C4-2B (cell line): ENCODE measurements around the gene ASB18.

ENCODE experiments used
- H3K27ac ChIP-seq: fragments of 450-650 bp; 2 replicates; pipeline ENCODE4 v1.5.1; 2017
- CTCF ChIP-seq: fragments of 450-650 bp; conservative IDR thresholded peaks from 2 replicates; pipeline ENCODE4 v1.5.1; 2017; ENCODE audit warnings: mild to moderate bottlenecking
- ZFX ChIP-seq: fragments of 450-650 bp; IDR thresholded peaks from 2 replicates; pipeline ENCODE4 v1.6.1; 2017

ASB18 gene

GRCh38 chr2:236165842-236166795, 98.1 kb downstream of the ASB18 start:
- TF ChIP-seq CTCF (no peak), ZFX (no peak)
- no peak overlapping the region for H3K27ac ChIP-seq

- no peak for TF ChIP-seq ZFX
- TF ChIP-seq CTCF = no peak
- no peak overlapping the region for H3K27ac ChIP-seq
These were observed 99.0 kb downstream of the ASB18 start for GRCh38 chr2:236164925-236165841.

GRCh38 chr2:236164201-236164924, 99.8 kb downstream of the ASB18 start:
- H3K27ac ChIP-seq = no peak overlapping the region
- TF ChIP-seq CTCF = no peak

GRCh38 chr2:236163471-236164200, 100.6 kb downstream of the ASB18 start:
- no peak overlapping the region for H3K27ac ChIP-seq
- no peak for TF ChIP-seq ZFX
- TF ChIP-seq CTCF = no peak

GRCh38 chr2:236162882-236163470, 101.2 kb downstream of the ASB18 start:
- no peak for TF ChIP-seq CTCF
- no peak for TF ChIP-seq ZFX
- no peak overlapping the region for H3K27ac ChIP-seq

GRCh38 chr2:236162031-236162845, 102.0 kb downstream of the ASB18 start:
- no peak for TF ChIP-seq ZFX
- TF ChIP-seq CTCF = no peak
- H3K27ac ChIP-seq = no peak overlapping the region
